Natural killer cell (primary cell): Measurements from ENCODE around the gene SPAG9. TPM values are rescaled to one million over a fixed set of nuclear protein-coding genes. Genes with fewer than 3 reads are reported as not detected.
A peak's percentile ranks its signal among the peaks of the same experiment; 100 is the strongest.

Experiments used
- ATAC-seq, 3 donors: fragments of 150-1000 bp in 2 of 3; fragments of 200-7000 bp in 1 of 3; cut with Tn5 transposase; 1 replicate in 1 of 3; 2 replicates in 2 of 3; pipeline ENCODE4 v1.10.0; 2021; ENCODE audit warnings: mild to moderate bottlenecking in 2 of 3, moderate library complexity in 2 of 3
- DNase-seq, 2 donors: peaks; one replicate each; pipeline versions ENCODE4 v3.0.0 to v3.0.0-alpha.2; 2013 to 2021; ENCODE audit warnings: mixed read lengths in 1 of 2
- H3K27ac ChIP-seq: one replicate; pipeline ENCODE4 v1.5.1; 2013; ENCODE audit warnings: mild to moderate bottlenecking, low read length
- H3K27me3 ChIP-seq: one replicate; pipeline ENCODE4 v1.6.1; 2013; ENCODE audit warnings: low read length; ENCODE audit not compliant: control insufficient read depth, insufficient read depth
- H3K36me3 ChIP-seq: one replicate; pipeline ENCODE4 v1.6.1; 2013; ENCODE audit warnings: low read length; ENCODE audit not compliant: control insufficient read depth, insufficient read depth
- H3K4me1 ChIP-seq: one replicate; pipeline ENCODE4 v1.6.1; 2013; ENCODE audit warnings: low read length; ENCODE audit not compliant: control insufficient read depth, insufficient read depth
- H3K4me3 ChIP-seq: one replicate; pipeline ENCODE4 v1.5.1; 2013; ENCODE audit warnings: low read length
- H3K9me3 ChIP-seq: one replicate; pipeline ENCODE4 v1.6.1; 2013; ENCODE audit warnings: low read length; ENCODE audit not compliant: control insufficient read depth, insufficient read depth
- H3K27ac Mint-ChIP-seq, 2 donors: one replicate each; pipeline ENCODE4 v1.8.0; 2022; ENCODE audit warnings: mild to moderate bottlenecking in 2 of 2, mixed read lengths in 2 of 2, moderate library complexity in 1 of 2
- H3K27me3 Mint-ChIP-seq, 2 donors: one replicate each; pipeline ENCODE4 v1.8.0; 2022; ENCODE audit warnings: low read depth in 2 of 2, mixed read lengths in 2 of 2
- H3K36me3 Mint-ChIP-seq: one replicate; pipeline ENCODE4 v1.8.0; 2022; ENCODE audit warnings: mixed read lengths
- H3K4me1 Mint-ChIP-seq, 2 donors: one replicate each; pipeline ENCODE4 v1.8.0; 2022; ENCODE audit warnings: mixed read lengths in 2 of 2
- H3K4me3 Mint-ChIP-seq: one replicate; pipeline ENCODE4 v1.8.0; 2022; ENCODE audit warnings: mild to moderate bottlenecking, moderate library complexity, mixed read lengths
- H3K9me3 Mint-ChIP-seq, 2 donors: one replicate each; pipeline ENCODE4 v1.8.0; 2022; ENCODE audit warnings: mixed read lengths in 2 of 2
- CTCF ChIP-seq: fragments of 200-600 bp; IDR thresholded peaks from one replicate; pipeline ENCODE4 v1.8.0; 2022; ENCODE audit warnings: antibody characterized with exemption
- WGBS: methylation state at CpG from one replicate; pipeline ENCODE4 v1.1.7; 2013; ENCODE audit warnings: missing lambda C conversion rate; ENCODE audit not compliant: insufficient coverage; 5-methylcytosine and 5-hydroxymethylcytosine counted together
- intact Hi-C: fragments of 100-400 bp; cut with micrococcal nuclease; formaldehyde crosslinking; loops from one replicate; pipeline ENCODE4 v1.14.2; 2022
- total RNA-seq, 4 donors: library from RNA; stranded (reverse); fragments of 120-200 nt in 1 of 4; gene quantifications; one replicate each; pipeline versions ENCODE4 v1.2.3 to v1.2.4, GENCODE V29; 2013 to 2022

The SPAG9 gene
- total RNA-seq, 3 donors from 2014 or later (not counting 1 experiment from before 2014, with no cell fraction given) = 78.1 to 91.7 (median 90.3) TPM

DNA sequence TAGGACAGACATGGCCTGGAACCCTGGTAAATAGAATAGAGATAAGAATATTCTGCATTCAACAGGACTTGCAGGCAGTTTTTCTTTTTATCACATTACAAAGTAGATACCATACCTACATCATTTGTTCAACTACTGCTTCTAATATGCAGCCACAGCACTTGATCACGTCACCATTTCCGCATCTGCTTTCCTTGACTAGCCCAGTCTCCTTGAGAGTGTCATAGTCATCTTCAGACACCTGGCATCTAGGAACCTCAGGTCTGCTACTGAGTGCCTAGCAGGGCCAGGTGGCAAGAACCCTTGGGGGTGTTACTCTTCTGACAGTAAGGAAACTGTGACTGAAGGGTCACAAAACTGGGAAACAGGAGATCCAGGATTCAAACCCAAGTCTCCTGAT is 161.3 kb downstream of the SPAG9 start:
- Histone ChIP-seq H3K4me1 (peaks cover 6% of the 10 kb centered on the region), H3K9me3 (no peaks in the 10 kb centered on the region), H3K36me3 (peaks cover 7% of the 10 kb centered on the region), H3K27ac (no peak overlapping the region), H3K4me3 (no peak overlapping the region), H3K27me3 (no peaks in the 10 kb centered on the region)
- intact Hi-C loops = no loop called here
- H3K27me3 Mint-ChIP-seq = no peaks in the 10 kb centered on the region
- H3K9me3 Mint-ChIP-seq = no peaks in the 10 kb centered on the region
- H3K4me3 Mint-ChIP-seq = no peak overlapping the region
- ATAC-seq (no peak), DNase-seq (no peak)
- no peak for TF ChIP-seq CTCF
- H3K27ac Mint-ChIP-seq = no peak overlapping the region
- no peaks in the 10 kb centered on the region for H3K36me3 Mint-ChIP-seq
- peaks cover 0 to 5% of the 10 kb centered on the region in 2 donors for H3K4me1 Mint-ChIP-seq
- 96% methylated on average over 2 of the region's 2 CpGs for WGBS

DNA sequence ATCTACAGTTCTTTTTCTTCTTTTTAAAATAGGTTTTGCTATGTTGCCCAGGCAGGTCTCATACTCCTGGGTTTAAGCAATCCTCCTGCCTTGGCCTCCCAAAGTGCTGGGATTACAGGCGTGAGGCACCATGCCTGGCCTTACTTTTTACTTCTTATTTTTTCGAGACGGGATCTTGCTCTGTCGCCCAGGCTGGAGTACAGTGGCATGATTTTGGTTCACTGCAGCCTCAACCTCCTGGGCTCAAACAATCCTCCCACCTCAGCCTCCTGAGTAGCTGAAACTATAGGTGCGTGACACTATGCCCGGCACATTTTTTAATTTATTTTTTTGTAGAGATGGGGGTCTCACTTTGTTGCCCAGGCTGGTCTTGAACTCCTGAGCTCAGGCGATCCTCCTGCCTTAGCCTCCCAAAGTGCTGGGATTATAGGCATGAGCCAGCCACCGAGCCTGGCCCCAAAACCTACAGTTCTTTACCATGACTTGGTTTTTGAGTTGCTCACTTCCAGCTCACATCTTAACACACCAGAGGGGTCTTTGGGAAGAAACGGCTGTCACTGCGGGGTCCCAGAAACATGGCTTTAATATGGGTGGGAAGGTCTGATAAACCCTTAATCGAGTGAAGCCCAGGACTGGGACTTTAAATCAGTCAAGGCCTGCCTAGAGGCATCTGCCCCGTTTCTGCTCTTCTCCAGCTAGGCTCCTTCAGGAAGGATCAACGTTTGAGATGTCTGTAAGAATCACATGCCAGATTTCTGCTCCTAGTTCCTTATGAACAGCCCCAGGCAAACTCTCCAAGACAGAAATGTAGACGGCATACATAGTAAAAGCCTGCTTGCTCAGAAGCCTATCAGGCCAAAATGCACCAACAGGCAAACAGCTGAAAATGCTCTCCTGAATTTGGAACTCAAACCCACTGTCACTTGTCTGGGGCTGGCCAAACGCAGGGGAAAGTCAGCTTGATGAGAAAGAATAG is 162.8 kb downstream of the SPAG9 start:
- intact Hi-C loops = loop anchor here (1.0 to 2.0 kb wide), 2 partner anchors 95 to 175 kb away; no protein-coding TSS in a partner anchor
- H3K27ac Mint-ChIP-seq = no peak overlapping the region
- DNase-seq (peak in 1 of 2 donors; percentile 1), ATAC-seq (no peak)
- H3K4me3 Mint-ChIP-seq = no peak overlapping the region
- TF ChIP-seq CTCF = no peak
- no peaks in the 10 kb centered on the region for H3K36me3 Mint-ChIP-seq
- no peaks in the 10 kb centered on the region for H3K27me3 ChIP-seq
- H3K27ac ChIP-seq = no peak overlapping the region
- WGBS = 92% methylated on average over 14 of the region's 15 CpGs
- no peak overlapping the region for H3K4me3 ChIP-seq
- H3K4me1 ChIP-seq = peaks cover 6% of the 10 kb centered on the region
- H3K9me3 Mint-ChIP-seq = no peaks in the 10 kb centered on the region
- H3K27me3 Mint-ChIP-seq = peaks cover 0 to 6% of the 10 kb centered on the region in 2 donors
- H3K36me3 ChIP-seq = peaks cover 4% of the 10 kb centered on the region
- peaks cover 0 to 5% of the 10 kb centered on the region in 2 donors for H3K4me1 Mint-ChIP-seq
- H3K9me3 ChIP-seq = no peaks in the 10 kb centered on the region

DNA sequence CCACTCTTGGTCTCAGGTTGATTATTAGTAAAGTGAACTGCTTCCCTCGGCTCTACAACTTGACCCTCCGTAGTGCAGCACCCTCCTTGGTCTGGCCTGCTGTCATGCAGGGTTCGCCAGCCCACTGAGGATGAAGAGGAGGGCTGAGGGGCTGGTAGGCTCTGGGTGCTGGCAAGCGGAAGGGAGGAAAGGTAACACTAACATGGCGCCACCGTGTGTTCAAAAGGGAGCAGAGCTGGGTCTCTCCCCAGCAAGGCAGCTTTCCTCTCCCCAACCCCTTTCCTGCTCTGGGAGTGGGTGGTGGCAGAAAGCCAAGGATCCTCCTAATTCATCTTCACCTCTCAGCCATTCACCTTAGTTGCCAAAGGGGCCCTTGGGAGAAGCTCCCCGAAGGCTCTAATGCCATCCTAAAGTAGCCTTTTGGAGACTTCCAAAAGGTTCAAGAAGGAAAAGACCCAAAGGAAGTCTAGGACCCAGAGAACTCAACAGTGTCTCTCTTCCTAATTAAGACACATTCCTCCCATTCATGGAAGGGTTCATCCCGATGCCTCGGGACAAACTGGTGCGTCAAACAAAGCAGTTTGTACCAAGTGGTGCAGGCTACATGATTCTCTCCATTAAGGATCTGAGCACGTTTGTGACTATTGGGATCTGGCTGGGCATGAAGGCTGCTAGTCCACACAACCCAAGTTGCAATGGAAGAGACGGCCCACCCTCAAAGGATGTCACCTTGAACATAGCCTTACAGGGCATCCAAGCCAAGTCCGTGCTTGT is 163.7 kb downstream of the SPAG9 start:
- H3K36me3 ChIP-seq = peaks cover 4% of the 10 kb centered on the region
- TF ChIP-seq CTCF = peak; percentile 75

More for the DNA sequence above, 163.7 kb downstream of the SPAG9 start:
- Mint-ChIP-seq H3K4me3 (no peak overlapping the region), H3K27ac (peak overlapping the region in 1 of 2 donors; percentile 45), H3K27me3 (peaks cover 2 to 6% of the 10 kb centered on the region in 2 donors), H3K4me1 (peaks cover 0 to 5% of the 10 kb centered on the region in 2 donors), H3K9me3 (no peaks in the 10 kb centered on the region), H3K36me3 (no peaks in the 10 kb centered on the region)
- DNase-seq (peak; percentile 53 to 85), ATAC-seq (peak; percentile 86 to 99 (median 94))
- Histone ChIP-seq H3K27me3 (no peaks in the 10 kb centered on the region), H3K9me3 (no peaks in the 10 kb centered on the region), H3K27ac (no peak overlapping the region), H3K4me3 (no peak overlapping the region), H3K4me1 (peaks cover 6% of the 10 kb centered on the region)
- 54% methylated on average over 10 of the region's 13 CpGs for WGBS
- intact Hi-C loops = loop anchor here (1.0 to 2.0 kb wide), 3 partner anchors 94 to 174 kb away; no protein-coding TSS in a partner anchor
